HepG2 (cell line): ENCODE measurements around the gene CIDEA.

Source experiments
- FOXK1 ChIP-seq: sonication (generic); formaldehyde crosslinking; IDR thresholded peaks from 2 replicates; pipeline ENCODE4 v1.4.0; 2020; ENCODE audit warnings: low read depth, missing genetic modification reagents, borderline replicate concordance
- RFX5 ChIP-seq: IDR thresholded peaks from 2 replicates; pipeline ENCODE4 v1.6.1; 2011; ENCODE audit warnings: low read depth, low read length, improper control_type of control experiment
- TF ChIP-seq, protein P1 (sequence below): sonication (generic); formaldehyde crosslinking; IDR thresholded peaks from 2 replicates; pipeline ENCODE4 v1.4.0; 2020; ENCODE audit warnings: low read depth, missing genetic modification reagents
- TF ChIP-seq, protein P2 (sequence below): sonication (generic); formaldehyde crosslinking; IDR thresholded peaks from 2 replicates; pipeline ENCODE4 v1.5.0; 2020; ENCODE audit warnings: mild to moderate bottlenecking, missing genetic modification reagents, moderate library complexity
- TF ChIP-seq, protein P3 (sequence below): sonication (generic); formaldehyde crosslinking; IDR thresholded peaks from 2 replicates; pipeline ENCODE4 v1.4.0; 2020; ENCODE audit warnings: mild to moderate bottlenecking, low read depth, missing genetic modification reagents

GRCh38 chr18:12325726-12326245, 71.6 kb downstream of the CIDEA start:
- TF ChIP-seq RFX5 (no peak), FOXK1 (CRISPR knock-in tag) (no peak)
- TF ChIP-seq, protein P1, sequence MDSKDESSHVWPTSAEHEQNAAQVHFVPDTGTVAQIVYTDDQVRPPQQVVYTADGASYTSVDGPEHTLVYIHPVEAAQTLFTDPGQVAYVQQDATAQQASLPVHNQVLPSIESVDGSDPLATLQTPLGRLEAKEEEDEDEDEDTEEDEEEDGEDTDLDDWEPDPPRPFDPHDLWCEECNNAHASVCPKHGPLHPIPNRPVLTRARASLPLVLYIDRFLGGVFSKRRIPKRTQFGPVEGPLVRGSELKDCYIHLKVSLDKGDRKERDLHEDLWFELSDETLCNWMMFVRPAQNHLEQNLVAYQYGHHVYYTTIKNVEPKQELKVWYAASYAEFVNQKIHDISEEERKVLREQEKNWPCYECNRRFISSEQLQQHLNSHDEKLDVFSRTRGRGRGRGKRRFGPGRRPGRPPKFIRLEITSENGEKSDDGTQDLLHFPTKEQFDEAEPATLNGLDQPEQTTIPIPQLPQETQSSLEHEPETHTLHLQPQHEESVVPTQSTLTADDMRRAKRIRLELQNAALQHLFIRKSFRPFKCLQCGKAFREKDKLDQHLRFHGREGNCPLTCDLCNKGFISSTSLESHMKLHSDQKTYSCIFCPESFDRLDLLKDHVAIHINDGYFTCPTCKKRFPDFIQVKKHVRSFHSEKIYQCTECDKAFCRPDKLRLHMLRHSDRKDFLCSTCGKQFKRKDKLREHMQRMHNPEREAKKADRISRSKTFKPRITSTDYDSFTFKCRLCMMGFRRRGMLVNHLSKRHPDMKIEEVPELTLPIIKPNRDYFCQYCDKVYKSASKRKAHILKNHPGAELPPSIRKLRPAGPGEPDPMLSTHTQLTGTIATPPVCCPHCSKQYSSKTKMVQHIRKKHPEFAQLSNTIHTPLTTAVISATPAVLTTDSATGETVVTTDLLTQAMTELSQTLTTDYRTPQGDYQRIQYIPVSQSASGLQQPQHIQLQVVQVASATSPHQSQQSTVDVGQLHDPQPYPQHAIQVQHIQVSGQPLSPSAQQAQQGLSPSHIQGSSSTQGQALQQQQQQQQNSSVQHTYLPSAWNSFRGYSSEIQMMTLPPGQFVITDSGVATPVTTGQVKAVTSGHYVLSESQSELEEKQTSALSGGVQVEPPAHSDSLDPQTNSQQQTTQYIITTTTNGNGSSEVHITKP: no peak
- TF ChIP-seq, protein P2, sequence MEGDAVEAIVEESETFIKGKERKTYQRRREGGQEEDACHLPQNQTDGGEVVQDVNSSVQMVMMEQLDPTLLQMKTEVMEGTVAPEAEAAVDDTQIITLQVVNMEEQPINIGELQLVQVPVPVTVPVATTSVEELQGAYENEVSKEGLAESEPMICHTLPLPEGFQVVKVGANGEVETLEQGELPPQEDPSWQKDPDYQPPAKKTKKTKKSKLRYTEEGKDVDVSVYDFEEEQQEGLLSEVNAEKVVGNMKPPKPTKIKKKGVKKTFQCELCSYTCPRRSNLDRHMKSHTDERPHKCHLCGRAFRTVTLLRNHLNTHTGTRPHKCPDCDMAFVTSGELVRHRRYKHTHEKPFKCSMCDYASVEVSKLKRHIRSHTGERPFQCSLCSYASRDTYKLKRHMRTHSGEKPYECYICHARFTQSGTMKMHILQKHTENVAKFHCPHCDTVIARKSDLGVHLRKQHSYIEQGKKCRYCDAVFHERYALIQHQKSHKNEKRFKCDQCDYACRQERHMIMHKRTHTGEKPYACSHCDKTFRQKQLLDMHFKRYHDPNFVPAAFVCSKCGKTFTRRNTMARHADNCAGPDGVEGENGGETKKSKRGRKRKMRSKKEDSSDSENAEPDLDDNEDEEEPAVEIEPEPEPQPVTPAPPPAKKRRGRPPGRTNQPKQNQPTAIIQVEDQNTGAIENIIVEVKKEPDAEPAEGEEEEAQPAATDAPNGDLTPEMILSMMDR (CRISPR knock-in tag): no peak
- TF ChIP-seq, protein P3, sequence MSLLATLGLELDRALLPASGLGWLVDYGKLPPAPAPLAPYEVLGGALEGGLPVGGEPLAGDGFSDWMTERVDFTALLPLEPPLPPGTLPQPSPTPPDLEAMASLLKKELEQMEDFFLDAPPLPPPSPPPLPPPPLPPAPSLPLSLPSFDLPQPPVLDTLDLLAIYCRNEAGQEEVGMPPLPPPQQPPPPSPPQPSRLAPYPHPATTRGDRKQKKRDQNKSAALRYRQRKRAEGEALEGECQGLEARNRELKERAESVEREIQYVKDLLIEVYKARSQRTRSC (CRISPR knock-in tag): no peak
